ENCODE results near the gene UCKL1.
"Not testable (repeated sequence)": the region's sequence is repeated elsewhere in the genome, so short reads cannot be mapped to it uniquely, and the experiment has no call there.

The UCKL1 gene

DNA sequence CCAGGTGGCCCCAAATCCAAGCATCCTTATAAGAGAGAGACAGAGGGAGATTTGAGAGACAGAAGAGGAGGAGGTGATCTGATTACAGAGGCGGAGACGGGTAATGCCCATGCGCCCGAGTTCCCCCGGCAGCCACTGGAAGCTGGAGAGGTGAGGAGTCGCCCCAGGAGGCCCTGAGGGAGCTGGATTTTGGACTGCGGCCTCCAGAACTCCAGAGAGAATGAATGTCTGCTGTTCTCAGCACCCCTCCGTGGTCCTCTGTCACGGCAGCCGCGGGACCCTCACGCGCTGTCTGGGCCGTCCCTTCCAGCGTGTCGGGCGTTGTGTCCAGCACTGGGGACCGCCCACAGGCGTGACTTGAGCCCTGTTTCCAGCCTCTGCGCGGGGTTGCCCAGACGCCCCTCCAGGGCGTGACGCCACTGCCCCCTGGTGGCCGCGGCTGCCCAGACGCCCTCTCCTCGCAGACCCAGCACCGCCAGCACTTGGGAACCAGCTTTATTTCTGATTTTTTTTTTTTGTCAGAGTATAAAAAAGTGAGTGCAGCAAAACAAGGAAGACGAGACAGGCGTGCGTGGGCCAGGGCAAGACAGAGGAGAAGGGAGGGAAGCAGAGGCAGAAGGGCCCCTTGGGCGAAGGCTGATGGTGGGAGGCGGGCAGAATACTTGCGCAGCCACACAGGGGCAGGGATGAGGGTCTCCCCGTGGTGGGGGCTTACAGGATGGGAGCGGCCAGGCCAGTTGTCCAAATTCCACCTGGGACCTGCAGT, 17.6 kb upstream of the UCKL1 start:
- TF ChIP-seq, protein P1, sequence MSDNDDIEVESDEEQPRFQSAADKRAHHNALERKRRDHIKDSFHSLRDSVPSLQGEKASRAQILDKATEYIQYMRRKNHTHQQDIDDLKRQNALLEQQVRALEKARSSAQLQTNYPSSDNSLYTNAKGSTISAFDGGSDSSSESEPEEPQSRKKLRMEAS (IDR thresholded peaks at IDR 0.05; ENCODE audit: low read depth, low read length) = peak; percentile 79
- TF ChIP-seq, protein P2, sequence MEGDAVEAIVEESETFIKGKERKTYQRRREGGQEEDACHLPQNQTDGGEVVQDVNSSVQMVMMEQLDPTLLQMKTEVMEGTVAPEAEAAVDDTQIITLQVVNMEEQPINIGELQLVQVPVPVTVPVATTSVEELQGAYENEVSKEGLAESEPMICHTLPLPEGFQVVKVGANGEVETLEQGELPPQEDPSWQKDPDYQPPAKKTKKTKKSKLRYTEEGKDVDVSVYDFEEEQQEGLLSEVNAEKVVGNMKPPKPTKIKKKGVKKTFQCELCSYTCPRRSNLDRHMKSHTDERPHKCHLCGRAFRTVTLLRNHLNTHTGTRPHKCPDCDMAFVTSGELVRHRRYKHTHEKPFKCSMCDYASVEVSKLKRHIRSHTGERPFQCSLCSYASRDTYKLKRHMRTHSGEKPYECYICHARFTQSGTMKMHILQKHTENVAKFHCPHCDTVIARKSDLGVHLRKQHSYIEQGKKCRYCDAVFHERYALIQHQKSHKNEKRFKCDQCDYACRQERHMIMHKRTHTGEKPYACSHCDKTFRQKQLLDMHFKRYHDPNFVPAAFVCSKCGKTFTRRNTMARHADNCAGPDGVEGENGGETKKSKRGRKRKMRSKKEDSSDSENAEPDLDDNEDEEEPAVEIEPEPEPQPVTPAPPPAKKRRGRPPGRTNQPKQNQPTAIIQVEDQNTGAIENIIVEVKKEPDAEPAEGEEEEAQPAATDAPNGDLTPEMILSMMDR (IDR thresholded peaks at IDR 0.05; ENCODE audit: low read depth, low read length) = peak; percentile 93
- TF ChIP-seq POLR2A (IDR thresholded peaks at IDR 0.05; ENCODE audit: extremely low read depth, insufficient read length) = no peak
- peak; percentile 49; the same call in 1 of the 2 replicates for TF ChIP-seq MYC (IDR thresholded peaks at IDR 0.05; ENCODE audit: low read depth, low read length)
- no peak overlapping the region for H3K4me3 ChIP-seq (ENCODE audit: low read depth, low read length)
- DNase-seq (ENCODE audit: low read depth) = peak; percentile 87

DNA sequence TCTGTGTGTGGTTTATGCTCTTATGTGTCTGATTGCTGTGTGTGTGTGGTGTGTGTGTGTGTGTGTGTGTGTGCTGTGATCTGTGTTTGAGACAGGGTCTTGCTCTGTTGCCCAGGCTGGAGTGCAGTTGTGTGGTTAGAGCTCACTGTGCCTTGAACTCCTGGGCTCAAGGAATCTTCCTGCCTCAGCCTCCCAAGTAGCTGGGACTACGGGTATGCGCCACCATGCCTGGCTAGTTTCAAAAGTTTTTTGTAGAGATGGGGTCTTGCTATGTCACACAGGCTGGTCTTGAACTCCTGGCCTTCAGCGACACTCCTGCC, 16.9 kb upstream of the UCKL1 start:
- no peak overlapping the region for H3K4me3 ChIP-seq (ENCODE audit: low read depth, low read length)
- TF ChIP-seq POLR2A (IDR thresholded peaks at IDR 0.05; ENCODE audit: extremely low read depth, insufficient read length) = no peak
- TF ChIP-seq, protein P2 (IDR thresholded peaks at IDR 0.05; ENCODE audit: low read depth, low read length) = no peak
- TF ChIP-seq, protein P1 (IDR thresholded peaks at IDR 0.05; ENCODE audit: low read depth, low read length) = no peak
- no peak for TF ChIP-seq MYC (IDR thresholded peaks at IDR 0.05; ENCODE audit: low read depth, low read length)
- DNase-seq (ENCODE audit: low read depth) = no peak

DNA sequence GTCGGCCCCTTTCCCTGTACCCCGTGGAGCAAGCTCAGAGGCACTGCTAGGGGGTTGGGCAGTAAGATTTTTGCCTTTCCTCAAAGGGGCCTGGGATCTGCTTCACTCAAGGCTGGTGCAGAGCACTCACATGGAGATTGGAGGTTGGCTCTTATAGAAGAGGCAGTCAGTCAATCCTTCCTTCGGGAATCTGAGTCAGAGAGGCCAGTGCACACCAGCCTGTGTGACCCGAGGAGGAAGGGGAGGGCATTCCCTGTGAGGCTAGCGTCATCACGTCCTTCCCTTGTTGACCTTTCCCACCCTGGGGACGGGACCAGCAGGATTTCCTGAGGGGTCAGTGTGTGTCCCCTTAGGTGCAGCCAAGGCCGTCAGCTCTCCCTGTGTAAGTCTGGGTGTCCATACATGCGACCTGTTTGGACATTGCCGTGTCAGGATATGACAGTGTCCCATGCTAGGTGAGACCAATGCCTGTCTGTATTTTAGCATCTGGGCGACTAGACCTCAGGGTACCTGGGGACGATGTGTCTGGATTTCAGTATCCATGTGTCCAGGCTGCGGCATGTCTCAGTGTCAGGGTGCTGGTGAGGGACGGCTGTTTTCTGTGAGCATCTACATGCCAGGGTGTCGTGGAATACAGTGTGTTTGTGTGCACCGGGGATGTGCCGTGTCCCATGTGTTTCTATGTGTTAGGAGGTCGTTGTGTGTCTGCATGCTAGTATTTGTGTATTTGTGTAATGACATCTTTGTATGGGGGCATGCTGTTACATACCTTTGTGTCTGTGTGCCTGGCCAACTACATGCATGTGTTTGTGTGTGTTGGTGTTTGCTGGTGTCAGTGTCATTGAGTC, 16.3 kb upstream of the UCKL1 start:
- no peak overlapping the region for H3K4me3 ChIP-seq (ENCODE audit: low read depth, low read length)
- TF ChIP-seq, protein P2 (IDR thresholded peaks at IDR 0.05; ENCODE audit: low read depth, low read length) = no peak
- TF ChIP-seq, protein P1 (IDR thresholded peaks at IDR 0.05; ENCODE audit: low read depth, low read length) = no peak
- TF ChIP-seq MYC (IDR thresholded peaks at IDR 0.05; ENCODE audit: low read depth, low read length) (no peak), POLR2A (IDR thresholded peaks at IDR 0.05; ENCODE audit: extremely low read depth, insufficient read length) (no peak)
- no peak for DNase-seq (ENCODE audit: low read depth)

DNA sequence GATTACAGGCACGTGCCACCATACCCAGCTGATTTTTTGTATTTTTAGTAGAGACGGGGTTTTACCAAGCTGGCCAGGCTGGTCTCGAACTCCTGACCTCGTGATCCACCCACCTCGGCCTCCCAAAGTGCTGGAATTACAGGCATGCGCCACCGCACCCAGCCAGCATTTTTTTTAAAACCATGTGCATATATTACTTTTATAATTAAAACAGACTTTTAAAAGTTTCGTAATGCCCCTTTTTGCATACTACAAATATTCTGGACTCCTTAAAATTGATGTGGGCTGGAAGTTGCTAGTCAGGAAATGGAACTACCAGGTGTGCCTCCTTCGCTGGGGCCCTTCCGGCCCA, 15.7 kb upstream of the UCKL1 start:
- not testable (repeated sequence) for DNase-seq (ENCODE audit: low read depth); H3K4me3 ChIP-seq (ENCODE audit: low read depth, low read length)

DNA sequence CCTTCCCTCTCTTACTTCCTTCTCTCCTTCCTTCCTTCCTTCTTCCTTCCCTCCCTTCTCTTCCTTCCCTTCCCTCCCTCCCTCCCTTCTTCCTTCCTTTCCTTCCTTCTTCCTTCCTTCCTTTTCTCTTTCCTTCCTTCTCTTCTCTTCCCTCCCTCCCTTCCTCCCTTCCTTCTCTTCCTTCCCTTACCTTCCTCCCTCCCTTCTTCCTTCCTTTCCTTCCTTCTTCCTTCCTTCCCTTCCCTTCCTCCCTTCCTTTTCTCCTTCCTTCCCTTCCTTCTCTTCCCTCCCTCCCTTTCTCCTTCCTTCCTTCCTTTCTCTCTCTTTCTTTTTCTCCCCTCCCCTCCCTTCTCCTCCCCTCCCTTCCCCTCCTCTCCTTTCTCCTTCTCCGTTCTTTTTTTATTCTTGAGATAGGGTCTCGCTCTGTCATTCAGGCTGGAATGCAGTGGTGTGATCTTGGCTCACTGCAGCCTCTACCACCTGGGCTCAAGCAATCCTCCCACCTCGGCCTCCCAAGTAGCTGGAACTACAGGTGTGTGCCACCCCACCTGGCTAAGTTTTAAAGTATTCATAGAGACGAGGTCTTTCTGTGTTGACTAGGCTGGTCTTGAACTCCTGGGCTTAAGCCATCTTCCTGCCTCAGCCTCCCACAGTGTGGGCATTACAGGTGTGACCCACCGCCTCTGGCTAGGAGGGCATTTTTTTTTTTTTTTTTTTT, 14.7 kb upstream of the UCKL1 start:
- no peak for DNase-seq (ENCODE audit: low read depth)
- H3K4me3 ChIP-seq (ENCODE audit: low read depth, low read length) = no peak overlapping the region
- TF ChIP-seq, protein P1 (IDR thresholded peaks at IDR 0.05; ENCODE audit: low read depth, low read length) = no peak
- TF ChIP-seq POLR2A (IDR thresholded peaks at IDR 0.05; ENCODE audit: extremely low read depth, insufficient read length) (no peak), MYC (IDR thresholded peaks at IDR 0.05; ENCODE audit: low read depth, low read length) (no peak)
- TF ChIP-seq, protein P2 (IDR thresholded peaks at IDR 0.05; ENCODE audit: low read depth, low read length) = no peak

All from NB4 (cell line).